ENCODE measurements around the gene WBP2. TPM values are rescaled to one million over a fixed set of nuclear protein-coding genes. Genes with fewer than 3 reads are reported as not detected.

Gene WBP2
- total RNA-seq, result 100 to 1,000 TPM in 1 of 2 donors, 10 to 100 TPM in 1; 100.0 to 163 TPM

DNA sequence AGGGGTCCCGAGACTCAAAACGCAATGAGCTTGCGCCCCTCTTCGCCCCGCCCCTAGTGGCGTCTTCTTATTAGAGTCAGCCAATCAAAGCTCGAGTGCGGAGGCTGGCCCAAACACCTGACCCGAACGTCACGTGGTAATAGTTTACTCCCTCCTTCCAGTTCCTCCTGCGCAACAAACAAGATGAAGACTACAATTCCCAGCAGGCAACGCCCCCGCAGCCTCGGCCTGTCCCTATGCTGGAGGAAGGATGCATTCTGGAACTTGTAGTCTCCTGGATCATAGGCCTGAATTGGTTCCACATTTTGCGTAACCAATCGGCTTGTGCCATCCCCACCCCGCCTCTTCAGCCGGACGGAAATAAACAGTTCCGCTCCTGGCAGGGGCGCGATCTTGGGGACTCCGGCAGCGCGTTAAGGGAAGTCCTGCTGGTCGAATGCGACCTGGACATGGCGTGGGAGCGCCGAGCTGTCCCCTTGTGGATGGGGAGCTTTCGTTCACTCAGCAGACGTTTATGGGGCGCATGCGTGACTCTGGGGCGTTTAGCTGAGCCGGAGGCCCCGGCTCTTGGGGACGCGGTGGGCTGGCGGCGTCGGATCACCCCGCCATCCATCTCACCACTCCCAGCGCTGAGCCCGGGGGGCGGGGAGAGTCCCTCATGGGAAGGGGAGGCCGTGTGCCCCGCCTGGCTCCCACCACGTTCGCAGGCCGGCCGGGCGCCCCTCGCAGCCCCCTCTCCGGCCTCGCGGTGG lies at the start of gene WBP2:
WBP2 (minus strand) TSS at position 26 of the 752 bp plus-strand sequence. CDS start 38 bp downstream, outside the sequence.
- Histone ChIP-seq H3K27me3 (no peaks in the 10 kb centered on the region), H3K9me3 (no peaks in the 10 kb centered on the region), H3K27ac (peak within 1 kb of the TSS; percentile 97 to 99), H3K4me3 (peak within 1 kb of the TSS; percentile 76 to 82), H3K4me1 (peaks cover 0 to 47% of the 10 kb centered on the region in 2 donors), H3K36me3 (peaks cover 13% of the 10 kb centered on the region)
- TF ChIP-seq, protein P1, sequence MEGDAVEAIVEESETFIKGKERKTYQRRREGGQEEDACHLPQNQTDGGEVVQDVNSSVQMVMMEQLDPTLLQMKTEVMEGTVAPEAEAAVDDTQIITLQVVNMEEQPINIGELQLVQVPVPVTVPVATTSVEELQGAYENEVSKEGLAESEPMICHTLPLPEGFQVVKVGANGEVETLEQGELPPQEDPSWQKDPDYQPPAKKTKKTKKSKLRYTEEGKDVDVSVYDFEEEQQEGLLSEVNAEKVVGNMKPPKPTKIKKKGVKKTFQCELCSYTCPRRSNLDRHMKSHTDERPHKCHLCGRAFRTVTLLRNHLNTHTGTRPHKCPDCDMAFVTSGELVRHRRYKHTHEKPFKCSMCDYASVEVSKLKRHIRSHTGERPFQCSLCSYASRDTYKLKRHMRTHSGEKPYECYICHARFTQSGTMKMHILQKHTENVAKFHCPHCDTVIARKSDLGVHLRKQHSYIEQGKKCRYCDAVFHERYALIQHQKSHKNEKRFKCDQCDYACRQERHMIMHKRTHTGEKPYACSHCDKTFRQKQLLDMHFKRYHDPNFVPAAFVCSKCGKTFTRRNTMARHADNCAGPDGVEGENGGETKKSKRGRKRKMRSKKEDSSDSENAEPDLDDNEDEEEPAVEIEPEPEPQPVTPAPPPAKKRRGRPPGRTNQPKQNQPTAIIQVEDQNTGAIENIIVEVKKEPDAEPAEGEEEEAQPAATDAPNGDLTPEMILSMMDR (IDR thresholded peaks at IDR 0.05), result peak; percentile 40 to 76
- peak; percentile 100 for DNase-seq (ENCODE audit: low spot score)

- H3K9me3 ChIP-seq, result no peaks in the 10 kb centered on the region
- H3K4me1 ChIP-seq, result peaks cover 0 to 20% of the 10 kb centered on the region in 2 donors
- no peaks in the 10 kb centered on the region for H3K27me3 ChIP-seq
- TF ChIP-seq, protein P1 (IDR thresholded peaks at IDR 0.05), result no peak
- H3K27ac ChIP-seq, result no peak overlapping the region
- no peak overlapping the region for H3K4me3 ChIP-seq
- DNase-seq (ENCODE audit: low spot score), result no peak
- H3K36me3 ChIP-seq, result peaks cover 39% of the 10 kb centered on the region
Observed at GRCh38 chr17:75902406-75902805, 47.3 kb upstream of the WBP2 start.

GRCh38 chr17:75901727-75902126 lies 46.6 kb upstream of the WBP2 start:
- Histone ChIP-seq H3K27me3 (no peaks in the 10 kb centered on the region), H3K36me3 (peaks cover 39% of the 10 kb centered on the region), H3K4me3 (no peak overlapping the region), H3K27ac (no peak overlapping the region), H3K4me1 (peaks cover 0 to 27% of the 10 kb centered on the region in 2 donors), H3K9me3 (no peaks in the 10 kb centered on the region)
- no peak for DNase-seq (ENCODE audit: low spot score)
- TF ChIP-seq, protein P1 (IDR thresholded peaks at IDR 0.05), result no peak

DNA sequence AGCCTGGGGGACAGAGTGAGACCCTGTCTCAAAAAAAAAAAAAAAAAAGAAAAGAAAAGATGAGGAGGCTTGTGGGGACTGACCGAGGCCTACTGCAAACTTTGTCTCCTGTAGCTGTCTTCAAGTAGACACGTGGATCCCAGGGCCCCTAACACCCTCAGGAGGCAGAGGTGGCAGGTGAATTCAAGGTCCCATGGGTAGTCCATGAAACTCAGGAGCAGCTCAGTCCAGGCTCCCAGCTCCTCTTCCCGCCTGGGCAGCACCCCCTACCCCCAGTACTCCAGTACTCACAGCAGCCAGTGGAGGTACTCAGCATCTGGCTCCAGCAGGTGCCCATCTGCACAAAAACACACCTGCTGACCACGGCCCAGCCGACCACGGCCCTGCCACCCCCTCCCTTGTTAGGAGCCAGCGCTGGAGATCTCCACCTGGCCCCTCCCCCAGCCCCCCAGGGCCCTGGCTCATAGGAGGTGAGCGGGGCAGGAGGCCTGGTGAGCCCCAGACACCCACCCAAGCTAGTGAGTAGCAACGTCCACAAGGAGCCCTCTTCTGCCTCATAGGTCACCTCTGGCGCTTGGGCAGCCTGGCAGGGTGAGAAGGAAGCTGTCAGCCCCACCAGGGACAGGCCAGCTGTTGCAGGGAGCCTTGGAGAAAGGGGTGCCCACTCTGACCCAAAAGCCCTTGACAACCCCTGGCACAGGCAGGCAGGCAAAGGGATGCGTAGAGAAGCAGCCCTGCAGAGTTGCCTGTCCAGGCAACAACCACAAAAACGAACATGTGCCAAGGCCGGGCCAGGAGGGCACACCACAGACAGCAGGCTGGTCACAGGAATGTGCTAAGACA lies 45.8 kb upstream of the WBP2 start:
- peaks cover 0 to 26% of the 10 kb centered on the region in 2 donors for H3K4me1 ChIP-seq
- H3K4me3 ChIP-seq, result no peak overlapping the region
- H3K27ac ChIP-seq, result no peak overlapping the region
- TF ChIP-seq, protein P1 (IDR thresholded peaks at IDR 0.05), result no peak
- H3K9me3 ChIP-seq, result no peaks in the 10 kb centered on the region
- no peaks in the 10 kb centered on the region for H3K27me3 ChIP-seq
- H3K36me3 ChIP-seq, result peaks cover 39% of the 10 kb centered on the region
- DNase-seq (ENCODE audit: low spot score), result no peak

DNA sequence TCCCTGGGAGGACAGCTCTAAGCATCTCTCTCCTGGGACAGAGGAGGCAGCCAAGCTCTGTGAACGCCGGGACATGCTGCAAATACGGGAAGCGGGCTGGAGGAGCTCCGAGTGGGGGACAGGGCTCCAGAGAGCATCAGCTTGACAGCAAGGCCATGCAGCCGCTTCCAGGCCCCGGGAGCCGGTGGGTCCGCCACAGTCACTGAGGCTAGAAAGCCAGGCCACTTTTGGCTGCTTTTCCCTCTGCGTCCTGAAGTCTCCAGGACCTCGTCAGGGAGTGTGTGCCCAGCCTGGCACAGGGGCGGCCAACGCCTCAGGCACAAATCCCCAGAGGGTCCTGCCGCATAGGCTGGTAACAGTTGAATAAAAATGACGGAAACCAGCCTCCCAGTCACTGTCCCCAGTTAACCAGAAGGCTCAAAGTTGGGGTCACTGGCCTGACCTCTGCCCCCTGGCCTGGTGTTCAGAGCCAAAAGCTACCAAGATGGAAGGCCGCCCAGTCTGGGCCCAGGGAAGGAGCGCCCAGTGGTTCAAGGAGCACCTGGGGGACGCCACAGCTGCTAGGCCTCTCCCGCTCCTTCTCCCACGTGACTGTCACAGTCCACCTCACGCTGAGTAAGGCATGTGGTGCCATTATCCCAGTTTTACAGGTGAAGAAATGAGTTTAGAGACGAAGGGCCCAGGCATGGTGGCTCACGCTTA lies 44.8 kb upstream of the WBP2 start:
- Histone ChIP-seq H3K4me3 (no peak overlapping the region), H3K4me1 (peaks cover 0 to 28% of the 10 kb centered on the region in 2 donors), H3K36me3 (peaks cover 39% of the 10 kb centered on the region), H3K27ac (no peak overlapping the region), H3K27me3 (no peaks in the 10 kb centered on the region), H3K9me3 (no peaks in the 10 kb centered on the region)
- TF ChIP-seq, protein P1 (IDR thresholded peaks at IDR 0.05), result no peak
- no peak for DNase-seq (ENCODE audit: low spot score)
